Activated T-cell treated with anti-CD3 and anti-CD28 coated beads for 1 hour (primary cell): ENCODE results near the gene TBX4.
"Not testable (repeated sequence)": the region's sequence is repeated elsewhere in the genome, so short reads cannot be mapped to it uniquely, and the experiment has no call there.

ENCODE experiments used
- DNase-seq: peaks from one replicate; pipeline ENCODE4 v3.0.0-alpha.2; 2020; ENCODE audit warnings: low read depth

The TBX4 gene

DNA sequence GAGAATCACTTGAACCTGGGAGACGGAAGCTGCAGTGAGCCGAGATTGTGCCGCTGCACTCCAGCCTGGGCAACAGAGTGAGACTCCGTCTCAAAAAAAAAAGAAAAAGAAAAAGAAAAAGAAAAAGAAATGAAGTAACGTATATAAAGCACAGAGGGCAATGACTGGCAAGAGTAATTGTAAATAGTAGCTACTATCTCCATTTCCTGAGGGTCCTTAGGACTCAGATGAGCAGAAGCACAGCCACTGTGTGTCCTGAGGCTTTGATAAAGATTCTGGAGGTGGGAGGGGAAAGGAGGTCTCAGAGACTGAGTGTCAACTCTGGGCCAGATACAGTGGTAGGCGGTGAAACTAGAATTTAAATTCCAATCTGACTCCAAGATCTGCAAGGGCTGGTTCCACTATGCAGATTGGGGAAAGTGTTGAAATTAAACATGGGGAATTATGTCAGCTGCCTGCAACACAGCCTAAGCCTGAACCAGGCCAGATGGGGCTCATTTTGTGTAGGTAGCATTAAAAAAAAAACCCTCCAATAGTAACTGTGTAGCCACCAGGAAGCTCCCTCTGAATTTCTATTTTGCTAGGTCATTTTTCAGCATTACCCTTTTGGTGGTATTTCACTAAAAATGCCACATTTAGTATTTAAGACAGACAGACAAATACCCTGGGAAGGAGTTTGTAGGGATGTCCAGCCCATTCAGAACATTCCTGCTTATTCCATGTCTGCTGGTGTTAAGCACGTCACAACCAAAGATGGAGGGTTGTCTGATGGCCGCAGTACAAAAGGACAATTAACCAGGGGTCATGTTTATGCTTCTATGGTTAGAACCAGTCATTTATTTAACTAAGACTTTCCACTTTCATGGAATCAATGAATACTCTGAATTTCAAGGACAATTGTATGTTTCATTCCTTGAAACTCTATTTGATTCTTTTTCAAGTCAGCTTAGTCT lies 46.1 kb downstream of the TBX4 start:
- DNase-seq: no peak

- no peak for DNase-seq
Observed at GRCh38 chr17:61499632-61500031, 47.4 kb downstream of the TBX4 start.

DNA sequence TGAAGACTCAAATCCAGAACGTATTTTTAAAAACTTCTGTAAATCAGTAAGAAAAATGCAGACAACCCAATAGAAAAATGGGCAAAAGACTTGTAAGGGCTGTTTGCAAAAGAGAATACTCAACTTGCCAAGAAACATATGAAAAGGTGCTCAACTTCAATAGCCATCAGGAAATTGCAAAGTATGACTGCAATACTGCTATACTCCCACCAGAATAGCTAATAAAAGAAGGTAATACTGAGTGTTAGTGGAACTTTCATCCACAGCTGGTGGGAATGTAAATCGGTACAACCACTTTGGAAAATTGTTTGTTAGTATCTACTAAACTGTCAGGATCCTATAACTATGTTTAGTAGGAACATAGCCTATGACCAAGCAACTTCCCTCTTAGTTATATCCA lies 48.1 kb downstream of the TBX4 start:
- DNase-seq: no peak

GRCh38 chr17:61502292-61502691 lies 50.1 kb downstream of the TBX4 start:
- no peak for DNase-seq

DNA sequence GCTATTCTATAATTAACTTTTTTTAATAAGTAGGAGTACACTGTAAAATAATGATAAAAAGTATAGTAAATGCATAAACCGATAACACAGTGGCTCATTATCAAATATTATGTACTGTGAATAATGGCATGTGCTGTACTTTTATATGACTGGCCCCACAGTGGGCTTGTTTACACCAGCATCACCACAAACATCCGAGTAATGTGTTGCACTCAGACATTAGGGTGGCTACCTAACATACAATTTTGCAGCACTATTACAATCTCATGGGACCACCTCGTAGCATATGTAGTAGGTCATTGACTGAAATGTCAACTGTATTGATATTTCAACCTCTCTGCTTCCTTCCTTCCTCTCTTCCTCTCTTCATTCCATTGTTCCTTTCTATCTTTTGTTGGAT lies 51.7 kb downstream of the TBX4 start:
- DNase-seq: no peak

- no peak for DNase-seq
Observed at GRCh38 chr17:61504697-61505096, 52.5 kb downstream of the TBX4 start.

GRCh38 chr17:61505846-61506627 lies 53.8 kb downstream of the TBX4 start:
- DNase-seq: no peak

GRCh38 chr17:61507383-61508066 lies 55.3 kb downstream of the TBX4 start:
- no peak for DNase-seq

DNA sequence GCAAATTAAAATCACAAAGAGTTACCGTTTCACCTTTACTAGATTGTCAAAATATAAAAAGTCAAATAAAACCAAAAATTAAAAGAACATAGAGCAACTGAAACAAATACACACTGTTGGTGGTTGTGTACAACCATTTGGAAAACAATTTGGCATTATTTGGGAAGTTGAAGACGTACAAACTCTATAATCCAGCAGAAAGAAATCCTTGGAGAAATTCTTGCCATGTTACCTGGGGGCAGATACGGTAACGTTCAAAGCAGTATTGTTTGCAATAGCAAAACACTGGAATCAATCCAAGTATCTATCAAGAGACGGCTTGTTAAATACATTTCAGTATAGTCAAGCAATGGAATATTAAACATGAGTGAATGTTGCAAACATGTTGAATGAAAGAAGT lies 56.7 kb downstream of the TBX4 start:
- DNase-seq: no peak

DNA sequence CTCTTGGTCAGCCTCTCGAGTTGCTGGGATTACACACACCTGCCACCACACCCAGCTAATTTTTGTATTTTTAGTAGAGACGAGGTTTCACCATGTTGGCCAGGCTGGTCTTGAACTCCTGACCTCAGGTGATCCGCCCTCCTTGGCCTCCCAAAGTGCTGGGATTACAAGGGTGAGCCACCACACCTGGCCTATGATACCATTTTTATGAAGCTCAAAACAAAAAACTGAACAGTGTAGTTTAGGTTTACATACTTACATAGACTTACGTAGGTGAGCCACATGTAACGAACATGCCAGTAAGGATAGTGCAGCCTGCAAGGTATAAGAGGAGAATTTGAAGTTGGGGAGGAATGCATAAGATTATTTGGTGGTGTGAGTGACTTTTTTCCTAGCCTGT lies 57.2 kb downstream of the TBX4 start:
- not testable (repeated sequence) for DNase-seq

GRCh38 chr17:61510237-61510636 lies 58.0 kb downstream of the TBX4 start:
- no peak for DNase-seq

GRCh38 chr17:61510991-61511390 lies 58.8 kb downstream of the TBX4 start:
- DNase-seq: no peak

- no peak for DNase-seq
Observed at GRCh38 chr17:61511480-61512182, 59.4 kb downstream of the TBX4 start.

DNA sequence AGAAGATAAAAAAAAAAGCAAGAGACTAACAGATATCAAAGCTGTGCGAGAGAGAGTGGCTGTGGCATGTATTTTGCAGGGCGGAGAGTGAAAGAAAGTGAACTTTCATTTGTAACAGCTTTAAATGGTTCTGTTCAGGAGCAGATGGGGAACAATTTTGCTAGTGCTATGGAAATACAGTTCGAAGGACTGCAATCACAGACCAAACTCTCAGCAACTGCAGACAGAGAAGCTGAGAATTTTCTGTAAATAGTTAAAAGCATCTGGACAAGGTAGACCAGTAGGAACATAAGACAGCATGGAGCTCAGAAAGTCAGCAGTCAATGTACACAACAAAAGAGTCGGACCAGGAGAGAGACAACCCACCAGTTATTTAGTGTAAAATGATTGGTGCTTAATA lies 62.3 kb downstream of the TBX4 start:
- DNase-seq: no peak

- DNase-seq: no peak
Observed at GRCh38 chr17:61517265-61517664, 65.0 kb downstream of the TBX4 start.

GRCh38 chr17:61517843-61518606 lies 65.8 kb downstream of the TBX4 start:
- no peak for DNase-seq

DNA sequence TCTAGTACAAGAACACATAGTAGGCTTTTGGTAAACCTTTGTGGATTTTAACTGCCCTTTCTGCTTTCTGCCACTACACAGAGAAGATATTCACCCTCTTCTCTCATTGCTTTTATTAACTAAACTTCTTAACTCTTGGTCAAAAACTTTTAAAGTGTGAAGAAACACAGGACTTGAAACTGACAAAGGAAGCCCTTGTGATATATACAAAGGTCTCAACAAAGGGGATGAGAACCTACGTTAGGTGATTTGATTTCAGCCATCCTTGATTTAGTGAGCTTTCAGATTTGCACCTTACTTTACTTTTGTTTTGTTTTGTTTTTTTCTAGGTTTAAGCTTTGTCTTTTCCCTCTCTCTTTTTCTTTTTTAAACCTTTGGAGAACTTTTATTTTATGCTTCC lies 66.9 kb downstream of the TBX4 start:
- DNase-seq: no peak

DNA sequence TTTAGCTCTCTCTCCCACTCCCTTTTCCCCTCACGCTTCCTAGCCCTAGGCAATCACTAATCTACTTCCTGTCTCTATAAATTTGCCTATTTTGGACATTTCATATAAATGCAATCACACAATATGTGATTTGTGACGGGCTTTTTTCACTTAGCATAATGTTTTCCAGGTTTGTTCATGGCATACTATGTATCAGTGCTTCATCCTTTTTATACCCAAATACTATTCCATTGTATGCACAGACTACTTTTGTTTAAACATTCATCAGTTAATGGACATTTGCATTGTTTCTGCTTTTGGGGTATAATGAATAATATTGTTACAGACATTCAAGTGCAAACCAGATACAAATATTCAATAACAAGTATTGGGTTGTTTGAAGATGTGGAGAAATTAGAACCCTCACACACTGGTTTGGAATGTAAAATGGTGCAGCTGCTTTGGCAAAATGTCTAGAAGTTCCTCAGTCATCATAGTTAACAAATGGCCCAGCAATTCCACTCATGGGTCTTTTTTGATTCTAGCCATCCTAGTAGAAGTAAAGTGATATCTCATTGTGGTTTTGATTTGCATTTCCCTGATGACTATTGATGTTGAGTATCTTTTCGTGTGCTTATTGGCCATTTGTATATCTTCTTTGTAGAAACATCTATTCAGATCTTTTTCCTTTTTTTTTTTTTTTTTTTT lies 67.7 kb downstream of the TBX4 start:
- no peak for DNase-seq

GRCh38 chr17:61520897-61521296 lies 68.7 kb downstream of the TBX4 start:
- no peak for DNase-seq

DNA sequence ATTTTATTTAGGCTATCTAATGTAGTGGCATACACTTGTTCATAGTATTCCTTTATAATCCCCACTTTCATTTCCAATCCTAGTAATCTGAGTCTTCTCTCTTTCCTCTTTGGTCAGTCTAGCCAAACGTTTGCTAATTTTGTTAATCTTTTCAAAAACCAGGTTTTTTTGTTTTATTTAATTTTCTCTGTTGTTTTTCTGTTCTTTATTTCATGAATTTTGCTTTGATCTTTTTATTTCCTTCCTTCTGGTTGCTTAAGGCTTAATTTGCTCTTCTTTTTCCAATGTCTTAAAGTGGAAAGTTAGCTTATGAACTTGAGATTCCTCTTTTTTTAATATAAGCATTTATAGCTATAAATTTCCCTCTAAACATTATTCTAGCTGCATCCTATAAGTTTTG lies 69.9 kb downstream of the TBX4 start:
- DNase-seq: no peak

GRCh38 chr17:61524319-61524718 lies 72.1 kb downstream of the TBX4 start:
- no peak for DNase-seq
